Hippocampal formation (tissue), 2 donors: Measurements from ENCODE around the gene NTMT1.
"Not testable (repeated sequence)": the region's sequence is repeated elsewhere in the genome, so short reads cannot be mapped to it uniquely, and the experiment has no call there.

Experiments
- DNase-seq, 2 donors: peaks; one replicate each; lab custom pipeline; 2025; lab: John Stamatoyannopoulos, UW

The NTMT1 gene

DNA sequence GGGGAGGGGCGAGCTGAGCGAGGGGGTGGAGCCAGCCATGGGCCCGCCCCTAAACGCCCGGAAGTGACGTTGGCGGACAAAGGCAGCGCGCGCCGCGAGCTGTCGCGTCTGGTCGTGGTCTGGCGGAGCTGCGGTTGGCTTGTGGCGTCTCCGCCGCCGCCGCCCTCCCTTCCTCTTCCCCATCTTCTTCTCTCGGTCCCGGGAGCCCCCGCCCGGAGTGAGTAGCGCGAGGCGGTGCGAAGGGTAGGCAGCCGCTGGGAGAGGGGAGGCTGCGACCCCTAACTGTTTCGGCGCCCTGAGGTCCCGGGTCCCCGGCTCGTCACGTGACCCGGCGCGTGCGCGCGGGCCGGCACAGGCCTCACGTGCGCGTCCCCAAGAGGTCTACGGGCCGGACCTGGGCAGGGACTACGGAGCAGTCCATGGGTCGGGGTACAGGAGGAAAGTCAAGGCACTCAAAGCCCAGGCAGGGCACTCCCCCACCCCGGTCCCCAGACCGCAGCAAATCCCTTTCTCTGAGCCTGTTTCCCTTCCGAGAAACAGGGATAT, at the start of gene NTMT1:
NTMT1 (plus strand) TSS at position 85 of the 546 bp plus-strand sequence. CDS start 6,541 bp downstream, outside the sequence.
- DNase-seq: peak; percentile 81 to 89

GRCh38 chr9:129576546-129577543, 49.1 kb upstream of the NTMT1 start:
- no peak for DNase-seq

- DNase-seq: no peak
These were observed 46.7 kb upstream of the NTMT1 start for GRCh38 chr9:129579294-129579693.

GRCh38 chr9:129580211-129580915, 45.6 kb upstream of the NTMT1 start:
- no peak for DNase-seq

GRCh38 chr9:129581505-129582189, 44.3 kb upstream of the NTMT1 start:
- DNase-seq: no peak

DNA sequence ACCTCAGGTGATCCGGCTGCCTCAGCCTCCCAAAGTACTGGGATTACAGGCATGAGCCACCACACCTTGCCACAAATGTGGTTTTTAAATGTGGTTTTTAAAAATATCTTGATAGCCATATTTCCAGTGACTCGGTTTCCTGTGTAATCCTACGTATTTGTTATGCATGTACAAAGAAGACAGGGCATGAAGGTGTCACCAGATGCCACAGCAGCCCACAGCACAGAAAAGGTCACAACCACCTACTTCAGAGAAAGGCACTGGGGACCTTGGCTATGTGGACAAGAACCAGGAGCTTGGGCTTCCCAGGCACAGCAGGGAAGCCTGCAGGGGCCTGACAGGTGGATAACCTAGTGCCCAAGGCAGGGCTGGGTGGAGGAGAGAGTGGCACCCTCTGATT, 43.1 kb upstream of the NTMT1 start:
- no peak for DNase-seq

DNA sequence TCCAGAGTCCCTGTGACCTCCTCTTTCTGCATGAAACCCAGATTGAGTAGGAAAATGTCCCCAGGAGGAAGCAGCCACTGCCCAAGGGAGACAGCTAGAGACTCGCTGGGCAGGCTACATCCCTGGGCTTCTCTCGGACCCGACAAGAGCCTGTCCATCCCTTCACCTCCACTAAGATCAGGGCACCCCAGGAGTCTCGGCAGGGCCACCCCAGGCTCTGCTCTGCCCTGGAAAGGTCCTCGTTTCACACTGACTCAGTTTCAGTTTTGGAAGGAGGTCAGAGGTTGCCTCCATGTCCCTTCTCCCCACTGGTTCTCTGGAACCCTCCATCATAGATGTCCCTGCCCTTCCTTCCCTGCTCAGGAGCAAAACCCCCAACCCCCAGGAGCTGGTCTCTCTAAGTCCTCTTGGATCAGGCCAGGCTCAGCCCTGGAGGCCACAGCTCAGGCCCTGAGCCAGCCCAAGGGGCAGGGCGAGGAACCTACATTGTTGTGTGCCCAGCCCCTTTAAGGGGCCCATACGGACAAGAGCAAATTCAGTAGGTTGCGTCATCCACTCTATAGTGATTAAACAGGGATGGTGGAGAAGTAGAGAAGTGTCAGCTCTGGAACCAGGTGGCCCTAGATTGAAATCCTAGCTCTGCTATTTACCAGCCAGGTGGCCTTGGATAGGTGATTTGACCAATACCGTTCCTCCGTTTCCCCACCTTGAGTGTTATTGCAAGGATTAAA, 42.5 kb upstream of the NTMT1 start:
- DNase-seq: no peak

- peak; percentile 43 to 57 for DNase-seq
These were observed 41.8 kb upstream of the NTMT1 start for GRCh38 chr9:129584136-129584535.

DNA sequence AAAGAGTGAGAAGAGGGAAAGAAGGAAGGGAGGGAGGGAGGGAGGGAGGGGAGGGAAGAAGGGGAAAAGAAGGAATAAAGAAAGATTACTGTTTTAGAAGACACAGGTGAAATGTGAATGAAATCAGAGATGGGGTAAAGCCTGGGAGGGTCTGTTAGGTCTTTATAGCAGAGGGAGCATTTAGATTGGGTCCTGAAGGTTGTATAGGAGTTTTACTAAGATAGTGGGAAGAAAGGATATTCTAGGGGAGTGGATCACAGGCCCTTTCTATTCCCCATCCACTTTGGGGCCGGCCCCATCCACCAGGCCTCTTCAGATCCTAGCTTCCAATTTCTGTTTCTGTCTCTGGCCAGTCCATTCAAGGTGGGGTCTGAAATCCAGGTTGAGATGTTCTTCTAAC, 40.6 kb upstream of the NTMT1 start:
- no peak for DNase-seq

GRCh38 chr9:129586245-129586644, 39.7 kb upstream of the NTMT1 start:
- no peak for DNase-seq

- no peak for DNase-seq
These were observed 39.3 kb upstream of the NTMT1 start for GRCh38 chr9:129586685-129587084.

DNA sequence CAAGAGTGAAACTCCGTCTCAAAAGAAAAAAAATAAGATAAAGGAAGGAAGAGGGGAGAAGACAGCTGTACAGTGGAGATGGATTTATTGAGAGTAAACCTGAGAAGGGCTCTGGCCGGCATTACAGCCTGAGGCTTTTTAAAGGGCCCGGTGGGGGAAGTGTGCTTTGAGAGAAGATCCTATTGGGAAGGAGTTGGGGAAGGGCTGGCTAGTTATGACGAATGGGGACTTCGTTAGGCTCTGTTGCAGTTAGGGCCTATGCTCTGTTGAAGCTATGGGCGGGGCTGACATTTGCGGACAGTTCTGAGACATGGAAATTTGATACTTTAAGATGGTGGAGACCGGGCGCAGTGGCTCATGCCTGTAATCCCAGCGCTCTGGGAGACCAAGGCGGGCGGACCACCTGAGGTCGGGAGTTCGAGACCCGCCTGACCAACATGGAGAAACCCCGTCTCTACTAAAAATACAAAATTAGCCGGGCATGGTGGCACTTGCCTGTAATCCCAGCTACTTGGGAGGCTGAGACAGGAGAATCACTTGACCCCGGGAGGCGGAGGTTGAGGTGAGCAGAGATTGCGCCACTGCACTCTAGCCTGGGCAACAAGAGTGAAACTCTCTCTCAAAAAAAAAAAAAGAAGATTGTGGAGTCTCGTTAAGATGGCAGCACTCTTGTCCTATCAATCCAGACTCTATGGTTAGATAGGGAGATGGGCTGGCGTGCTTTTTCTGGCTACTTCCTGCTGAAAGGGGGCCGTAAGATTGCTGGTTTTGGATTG, 38.3 kb upstream of the NTMT1 start:
- no peak for DNase-seq

DNA sequence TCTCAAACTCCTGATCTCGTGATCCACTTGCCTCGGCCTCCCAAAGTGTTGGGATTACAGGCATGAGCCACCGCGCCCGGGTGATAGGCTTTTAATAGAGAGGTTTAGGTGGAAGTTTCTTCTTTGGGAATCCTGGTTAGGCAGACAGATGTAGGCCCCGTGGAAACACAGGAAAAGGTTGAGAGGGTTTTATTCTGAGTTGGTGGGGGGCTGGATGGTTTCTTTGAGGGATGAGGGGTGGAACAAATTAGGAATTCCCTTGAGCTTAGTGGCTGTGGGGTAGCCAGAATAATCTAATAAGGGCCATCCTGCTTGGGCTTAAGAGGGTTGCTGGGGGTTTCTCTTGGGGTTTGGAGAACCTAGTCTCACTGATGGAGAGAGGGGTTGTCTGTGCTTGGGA, 35.5 kb upstream of the NTMT1 start:
- no peak for DNase-seq

DNA sequence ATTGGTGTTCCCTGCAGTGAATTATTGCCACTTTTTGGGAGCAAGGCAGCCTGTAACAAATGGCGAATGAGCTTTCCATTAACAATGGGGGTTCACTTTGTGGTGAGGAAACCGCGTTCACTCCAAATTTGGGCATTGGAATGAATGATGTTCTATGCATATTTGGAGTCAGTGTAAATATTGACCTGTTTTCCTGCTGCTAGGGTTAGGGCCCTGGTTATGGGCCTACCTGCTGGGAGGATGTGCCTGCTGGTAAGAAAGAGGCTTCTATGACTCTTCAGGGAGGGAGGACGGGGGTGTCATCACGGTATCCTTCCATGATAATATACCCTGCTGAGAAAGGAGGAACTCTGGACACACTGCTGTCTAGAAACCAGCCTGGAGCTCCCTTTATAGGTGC, 34.0 kb upstream of the NTMT1 start:
- DNase-seq: no peak

DNA sequence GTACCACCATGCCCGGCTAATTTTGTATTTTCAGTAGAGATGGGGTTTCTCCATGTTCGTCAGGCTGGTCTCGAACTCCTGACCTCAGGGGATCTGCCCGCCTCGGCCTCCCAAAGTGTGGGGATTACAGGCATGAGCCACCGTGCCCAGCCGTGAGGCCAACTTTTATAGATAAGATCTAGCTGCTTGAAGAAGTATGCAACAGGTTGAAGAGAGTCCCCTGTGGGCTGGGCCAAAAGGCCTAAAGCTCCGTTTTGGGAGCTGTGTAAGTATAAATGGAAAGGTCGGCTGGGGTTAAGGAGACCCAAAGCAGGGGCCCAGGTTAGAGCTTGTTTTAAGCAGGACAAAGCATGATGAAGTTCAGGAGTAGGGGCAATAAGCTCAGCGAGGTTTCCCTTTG, 33.2 kb upstream of the NTMT1 start:
- DNase-seq: not testable (repeated sequence)

DNA sequence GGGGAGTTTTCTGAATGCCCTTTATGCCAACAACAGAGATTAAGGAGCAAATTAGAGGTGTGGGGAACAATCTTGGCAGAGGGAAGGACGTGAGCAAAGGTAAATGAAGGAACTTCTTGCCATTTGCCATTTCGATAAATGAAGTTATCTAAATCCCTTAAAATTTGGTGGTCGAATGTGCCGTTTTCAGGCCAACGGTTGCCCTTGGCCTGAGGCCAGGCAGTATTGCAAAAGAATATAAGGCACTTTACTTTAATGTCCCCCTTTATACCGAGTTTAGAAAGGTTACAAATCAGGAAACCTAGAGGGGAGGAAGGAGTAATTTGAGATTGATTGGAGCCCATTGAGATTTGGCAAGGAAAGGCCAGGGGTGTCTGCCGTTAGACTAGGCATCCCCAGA, 31.3 kb upstream of the NTMT1 start:
- no peak for DNase-seq

GRCh38 chr9:129595311-129595741, 30.6 kb upstream of the NTMT1 start:
- DNase-seq: no peak

- no peak for DNase-seq
These were observed 29.9 kb upstream of the NTMT1 start for GRCh38 chr9:129595903-129596540.

- DNase-seq: no peak
These were observed 29.2 kb upstream of the NTMT1 start for GRCh38 chr9:129596541-129597331.
